H9 (cell line): ENCODE measurements around the gene TNIP3. TPM values are rescaled to one million over a fixed set of nuclear protein-coding genes. Genes with fewer than 3 reads are reported as not detected.

Experiments used
- DNase-seq: peaks from one replicate; pipeline ENCODE4 v3.0.0-alpha.2; 2017
- H2AFZ ChIP-seq: one replicate; pipeline ENCODE4 v1.6.1; 2013; ENCODE audit warnings: mild to moderate bottlenecking, low read length, control low read depth, moderate library complexity
- H2AK5ac ChIP-seq: 2 replicates; pipeline ENCODE4 v1.6.1; 2013; ENCODE audit warnings: low read length, control low read depth, mixed read lengths; ENCODE audit not compliant: insufficient read length
- H2BK120ac ChIP-seq: one replicate; pipeline ENCODE4 v1.6.1; 2013; ENCODE audit warnings: low read depth, mild to moderate bottlenecking, low read length, control low read depth, inconsistent platforms; ENCODE audit not compliant: poor library complexity, severe bottlenecking
- H2BK12ac ChIP-seq: 2 replicates; pipeline ENCODE4 v1.6.1; 2013; ENCODE audit warnings: low read length, control low read depth, mixed read lengths, low read depth; ENCODE audit not compliant: insufficient read length
- H2BK15ac ChIP-seq: 2 replicates; pipeline ENCODE4 v1.6.1; 2013; ENCODE audit warnings: low read depth, low read length, control low read depth
- H2BK20ac ChIP-seq: one replicate; pipeline ENCODE4 v1.6.1; 2013; ENCODE audit warnings: low read depth, mild to moderate bottlenecking, low read length, control low read depth, inconsistent platforms; ENCODE audit not compliant: poor library complexity, severe bottlenecking
- H2BK5ac ChIP-seq: 2 replicates; pipeline ENCODE4 v1.6.1; 2013; ENCODE audit warnings: low read length, control low read depth, mixed read lengths; ENCODE audit not compliant: insufficient read length
- H3K14ac ChIP-seq: 2 replicates; pipeline ENCODE4 v1.6.1; 2013; ENCODE audit warnings: low read length, control low read depth; ENCODE audit not compliant: insufficient read depth
- H3K18ac ChIP-seq: 2 replicates; pipeline ENCODE4 v1.6.1; 2013; ENCODE audit warnings: low read depth, mild to moderate bottlenecking, mixed read lengths, low read length, control low read depth; ENCODE audit not compliant: insufficient read length
- H3K23ac ChIP-seq: 2 replicates; pipeline ENCODE4 v1.6.1; 2013; ENCODE audit warnings: low read length, control low read depth, mixed read lengths, low read depth; ENCODE audit not compliant: insufficient read length
- H3K23me2 ChIP-seq: 2 replicates; pipeline ENCODE4 v1.6.1; 2013; ENCODE audit warnings: low read depth, mild to moderate bottlenecking, mixed read lengths, low read length, control low read depth; ENCODE audit not compliant: insufficient read length, poor library complexity, severe bottlenecking
- H3K27ac ChIP-seq: 2 replicates; pipeline ENCODE4 v1.5.1; 2013; ENCODE audit warnings: low read length, control low read depth, mixed read lengths, low read depth; ENCODE audit not compliant: insufficient read length
- H3K27me3 ChIP-seq: 2 replicates; pipeline ENCODE4 v1.6.1; 2013; ENCODE audit warnings: low read length, control low read depth, inconsistent platforms; ENCODE audit not compliant: insufficient read depth
- H3K4ac ChIP-seq: 2 replicates; pipeline ENCODE4 v1.6.1; 2013; ENCODE audit warnings: low read depth, mild to moderate bottlenecking, control low read depth, inconsistent platforms, low read length, moderate library complexity
- H3K4me1 ChIP-seq: 2 replicates; pipeline ENCODE4 v1.6.1; 2013; ENCODE audit warnings: low read length, control low read depth, inconsistent platforms; ENCODE audit not compliant: insufficient read depth
- H3K4me2 ChIP-seq: 2 replicates; pipeline ENCODE4 v1.6.1; 2013; ENCODE audit warnings: low read length, control low read depth, mixed read lengths; ENCODE audit not compliant: insufficient read length, insufficient read depth
- H3K56ac ChIP-seq: 2 replicates; pipeline ENCODE4 v1.6.1; 2013; ENCODE audit warnings: low read depth, mild to moderate bottlenecking, mixed read lengths, low read length, control low read depth; ENCODE audit not compliant: insufficient read length
- H3K79me1 ChIP-seq: 2 replicates; pipeline ENCODE4 v1.6.1; 2013; ENCODE audit warnings: low read depth, mild to moderate bottlenecking, moderate library complexity, low read length, control low read depth, inconsistent platforms; ENCODE audit not compliant: insufficient read depth, poor library complexity, severe bottlenecking
- H3K79me2 ChIP-seq: 2 replicates; pipeline ENCODE4 v1.6.1; 2013; ENCODE audit warnings: low read length, control low read depth, inconsistent platforms; ENCODE audit not compliant: insufficient read depth
- H3K9ac ChIP-seq: 2 replicates; pipeline ENCODE4 v1.6.1; 2013; ENCODE audit warnings: low read length, control low read depth, mixed read lengths; ENCODE audit not compliant: insufficient read length; ENCODE audit errors: extremely low read depth
- H3K9me3 ChIP-seq: one replicate; pipeline ENCODE4 v1.6.1; 2013; ENCODE audit warnings: low read depth, low read length, inconsistent platforms; ENCODE audit not compliant: control insufficient read depth
- H3T11ph ChIP-seq: one replicate; pipeline ENCODE4 v1.6.1; 2013; ENCODE audit warnings: mild to moderate bottlenecking, low read length, control low read depth, inconsistent platforms
- H4K20me1 ChIP-seq: one replicate; pipeline ENCODE4 v1.6.1; 2013; ENCODE audit not compliant: control insufficient read depth, insufficient read length, insufficient read depth
- H4K5ac ChIP-seq: 2 replicates; pipeline ENCODE4 v1.6.1; 2013; ENCODE audit warnings: low read depth, mild to moderate bottlenecking, mixed read lengths, low read length, control low read depth; ENCODE audit not compliant: insufficient read length
- H4K8ac ChIP-seq: replicated peaks from 2 replicates; pipeline ENCODE4 v1.6.1; 2013; ENCODE audit warnings: low read length, control low read depth, mixed read lengths, low read depth; ENCODE audit not compliant: insufficient read length
- H4K91ac ChIP-seq: 2 replicates; pipeline ENCODE4 v1.6.1; 2013; ENCODE audit warnings: low read depth, mild to moderate bottlenecking, moderate library complexity, mixed read lengths, low read length, control low read depth; ENCODE audit not compliant: insufficient read length
- H3K27ac Mint-ChIP-seq, 3 experiments: 2 replicates in 2 of 3; 3 replicates in 1 of 3; pipeline ENCODE4 v1.8.0; 2020 to 2021; ENCODE audit warnings: mixed read lengths in 3 of 3, mild to moderate bottlenecking in 1 of 3, moderate library complexity in 1 of 3
- H3K27me3 Mint-ChIP-seq: 2 replicates; pipeline ENCODE4 v1.8.0; 2021; ENCODE audit warnings: low read depth, mild to moderate bottlenecking, moderate library complexity, mixed read lengths
- H3K36me3 Mint-ChIP-seq, 3 experiments: 2 replicates in 2 of 3; 3 replicates in 1 of 3; pipeline ENCODE4 v1.8.0; 2020 to 2021; ENCODE audit warnings: low read depth in 3 of 3, mixed read lengths in 3 of 3; ENCODE audit not compliant: insufficient read depth in 1 of 3
- H3K4me1 Mint-ChIP-seq, 2 experiments: 2 replicates each; pipeline ENCODE4 v1.8.0; 2020; ENCODE audit warnings: mixed read lengths in 2 of 2
- H3K4me3 Mint-ChIP-seq, 2 experiments: 2 replicates in 1 of 2; 3 replicates in 1 of 2; pipeline ENCODE4 v1.8.0; 2020 to 2021; ENCODE audit warnings: mild to moderate bottlenecking in 2 of 2, mixed read lengths in 2 of 2, moderate library complexity in 1 of 2
- H3K9me3 Mint-ChIP-seq, 2 experiments: 2 replicates in 1 of 2; 3 replicates in 1 of 2; pipeline ENCODE4 v1.8.0; 2020; ENCODE audit warnings: mild to moderate bottlenecking in 2 of 2, mixed read lengths in 2 of 2, moderate library complexity in 1 of 2
- CTCF ChIP-seq: fragments of 200-600 bp; sonication (generic); conservative IDR thresholded peaks from 3 replicates; pipeline ENCODE4 v1.8.0; 2021; ENCODE audit warnings: antibody characterized with exemption, mild to moderate bottlenecking
- WGBS: extraction: QIAGEN DNeasy Blood & Tissue Kit; methylation state at CpG from one replicate; pipeline ENCODE4 v1.1.7; 2013; ENCODE audit warnings: missing lambda C conversion rate, low lambda C conversion rate, mixed read lengths; ENCODE audit not compliant: insufficient read length; ENCODE audit errors: extremely low coverage; 5-methylcytosine and 5-hydroxymethylcytosine counted together
- total RNA-seq: library from RNA; stranded (reverse); gene quantifications from 2 replicates; pipeline ENCODE4 v1.2.1, GENCODE V29; 2021

Gene TNIP3
- total RNA-seq, 1 experiment from 2014 or later = not detected

- no peak overlapping the region for H2BK12ac ChIP-seq
- no peak overlapping the region for H3K4ac ChIP-seq
- H2BK15ac ChIP-seq = no peak overlapping the region
- Mint-ChIP-seq H3K4me1 (peaks cover 16 to 21% of the 10 kb centered on the region in 2 experiments), H3K27me3 (no peaks in the 10 kb centered on the region), H3K36me3 (no peaks in the 10 kb centered on the region), H3K4me3 (peak overlapping the region in 1 of 2 experiments; percentile 22; a peak in 1 of 5 replicates), H3K9me3 (no peaks in the 10 kb centered on the region), H3K27ac (peak overlapping the region in 2 of 3 experiments; percentile 17 to 93; a peak in 4 of 7 replicates)
- DNase-seq = no peak
- TF ChIP-seq CTCF = no peak
- no peaks in the 10 kb centered on the region for H4K20me1 ChIP-seq
- H2BK120ac ChIP-seq = no peak overlapping the region
- no CpG with 5 or more reads among the region's 3 CpGs for WGBS
- no peak overlapping the region for H4K5ac ChIP-seq
- H3K79me1 ChIP-seq = no peaks in the 10 kb centered on the region
- H3K9ac ChIP-seq = no peak overlapping the region
- no peak overlapping the region for H3K14ac ChIP-seq
- H3K27me3 ChIP-seq = no peaks in the 10 kb centered on the region
- H3K27ac ChIP-seq = no peak overlapping the region
- H3K23ac ChIP-seq = no peak overlapping the region
- H3K9me3 ChIP-seq = no peaks in the 10 kb centered on the region
- no peak overlapping the region for H3K56ac ChIP-seq
- no peak overlapping the region for H4K8ac ChIP-seq
- no peak overlapping the region for H2AFZ ChIP-seq
- H2BK5ac ChIP-seq = no peak overlapping the region
- no peak overlapping the region for H3K4me2 ChIP-seq
- peaks cover 5% of the 10 kb centered on the region; the same call in 1 of the 2 replicates for H3K4me1 ChIP-seq
- H3K79me2 ChIP-seq = no peaks in the 10 kb centered on the region
- H3K23me2 ChIP-seq = no peaks in the 10 kb centered on the region
- H2AK5ac ChIP-seq = no peak overlapping the region
- H2BK20ac ChIP-seq = no peak overlapping the region
- H4K91ac ChIP-seq = no peak overlapping the region
- H3T11ph ChIP-seq = no peak overlapping the region
- H3K18ac ChIP-seq = no peak overlapping the region
Measured at GRCh38 chr4:121189326-121190215, 25.4 kb upstream of the TNIP3 start.
